Astrocyte of the spinal cord (primary cell): ENCODE data around the gene TMC2.

Experiments
- DNase-seq: peaks from one replicate; pipeline ENCODE4 v3.0.0; 2011; ENCODE audit warnings: low read depth, low spot score
- H3K4me3 ChIP-seq: 2 replicates; pipeline ENCODE4 v1.5.1; 2011; ENCODE audit warnings: low read depth, mild to moderate bottlenecking, low read length, moderate library complexity
- CTCF ChIP-seq: IDR thresholded peaks from 2 replicates; pipeline ENCODE4 v1.5.1; 2012; ENCODE audit warnings: low read depth, mild to moderate bottlenecking, low read length, inconsistent platforms
- in situ Hi-C: cut with HindIII; loops from 2 replicates; pipeline ENCODE4 v1.10.0; 2017; ENCODE audit warnings: low sequenced_read_pairs

TMC2 gene

GRCh38 chr20:2578475-2579192, 42.3 kb downstream of the TMC2 start:
- TF ChIP-seq CTCF, result no peak
- in situ Hi-C loops, result no loop called here
- DNase-seq, result no peak
- H3K4me3 ChIP-seq, result no peak overlapping the region

DNA sequence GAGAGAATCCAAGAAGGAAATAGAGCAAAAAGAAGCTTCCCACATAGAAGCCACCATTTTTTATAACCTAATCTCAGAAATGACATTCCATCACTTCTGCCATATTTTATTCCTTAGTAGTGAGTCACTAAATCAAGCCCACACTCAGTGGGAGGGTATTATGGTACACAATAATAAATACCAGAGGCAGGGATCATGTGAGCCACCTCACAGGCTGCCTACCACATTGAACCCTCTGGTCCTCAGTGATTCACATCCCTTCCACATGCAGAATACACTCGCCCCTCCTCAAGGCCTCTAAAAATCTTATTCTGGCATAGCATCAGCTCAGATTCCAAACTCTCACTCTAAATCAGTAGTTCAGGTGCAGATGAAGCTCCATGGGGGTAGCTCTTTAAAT, 49.4 kb downstream of the TMC2 start:
- TF ChIP-seq CTCF, result no peak
- in situ Hi-C loops, result no loop called here

DNA sequence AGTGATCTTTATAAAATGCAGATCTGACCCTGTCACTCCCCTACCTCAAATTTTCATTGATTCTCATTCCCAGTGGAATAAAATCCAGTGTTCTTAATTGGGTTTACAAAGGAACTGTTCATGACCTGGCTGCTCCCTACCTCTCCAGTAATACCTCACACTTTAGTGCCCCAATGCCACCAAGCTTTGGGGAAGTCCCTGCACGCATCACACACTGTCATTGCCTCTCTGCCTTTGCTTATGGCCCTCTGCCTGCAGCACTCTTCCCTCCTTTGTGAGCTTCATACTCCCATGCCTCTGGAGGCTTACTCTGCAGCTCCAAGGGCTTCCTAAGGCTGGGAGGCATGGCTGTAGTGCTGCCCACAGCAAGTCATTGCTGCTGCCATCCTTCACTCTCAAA, 57.4 kb downstream of the TMC2 start:
- no peak for DNase-seq
- in situ Hi-C loops, result no loop called here
- no peak for TF ChIP-seq CTCF
- H3K4me3 ChIP-seq, result no peak overlapping the region

More for the DNA sequence above, 49.4 kb downstream of the TMC2 start:
- H3K4me3 ChIP-seq, result no peak overlapping the region
- peak; percentile 71 for DNase-seq

DNA sequence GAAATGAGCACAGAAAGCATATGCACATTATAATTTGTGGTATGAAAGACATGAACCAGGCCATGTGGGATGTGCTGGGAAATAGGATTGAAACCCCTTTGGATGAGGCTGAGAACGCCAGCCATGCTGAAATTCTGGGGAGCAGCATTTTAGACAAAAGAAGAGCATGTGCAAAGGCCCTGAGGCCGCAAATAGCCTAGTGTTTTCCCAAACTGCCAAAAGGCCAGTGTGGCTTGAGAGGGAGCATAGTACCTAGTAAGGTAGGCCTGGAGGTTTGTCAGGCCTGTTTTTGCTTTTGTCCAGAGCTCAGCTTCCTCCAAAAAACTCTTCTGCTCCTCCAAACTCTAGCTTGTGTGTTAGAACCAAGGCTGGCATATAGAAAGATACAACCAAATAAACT, 58.7 kb downstream of the TMC2 start:
- in situ Hi-C loops, result no loop called here
- no peak for DNase-seq
- no peak for TF ChIP-seq CTCF
- H3K4me3 ChIP-seq, result no peak overlapping the region

DNA sequence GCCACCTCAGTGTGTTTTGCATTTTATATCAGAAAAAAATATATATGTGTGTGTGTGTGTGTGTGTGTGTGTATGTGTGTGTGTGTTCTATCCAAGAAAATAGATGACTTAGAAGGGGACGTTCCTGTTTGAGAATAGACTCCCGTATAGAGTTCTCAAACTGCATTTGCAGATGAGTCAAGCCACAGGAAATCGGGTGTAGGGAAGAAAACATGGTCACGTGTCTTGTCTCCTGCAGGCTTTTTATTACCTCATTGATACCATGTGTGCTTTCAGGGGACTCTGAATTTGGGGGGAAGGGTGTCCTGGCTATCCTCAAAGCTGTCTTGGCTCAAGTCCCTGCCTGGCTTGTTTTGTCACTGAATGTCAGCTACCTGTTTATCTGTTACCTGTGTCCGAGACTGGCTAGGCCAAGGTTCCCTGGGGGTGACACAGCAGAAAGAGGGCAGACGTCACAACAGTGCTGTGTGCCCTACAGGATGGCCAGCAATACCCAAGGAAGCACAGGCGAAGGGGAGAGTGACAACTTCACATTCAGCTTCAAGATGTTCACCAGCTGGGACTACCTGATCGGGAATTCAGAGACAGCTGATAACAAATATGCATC, 60.4 kb downstream of the TMC2 start:
- in situ Hi-C loops, result no loop called here
- DNase-seq, result peak; percentile 42
- TF ChIP-seq CTCF, result no peak
- no peak overlapping the region for H3K4me3 ChIP-seq

GRCh38 chr20:2599288-2600006, 63.1 kb downstream of the TMC2 start:
- no peak for TF ChIP-seq CTCF
- in situ Hi-C loops, result no loop called here
- peak; percentile 6 for DNase-seq
- no peak overlapping the region for H3K4me3 ChIP-seq
